PC-3 (cell line): ENCODE measurements around the gene COL4A3.

Source experiments
- CTCF ChIP-seq: fragments of 300-600 bp; sonication (generic); conservative IDR thresholded peaks from 2 replicates; pipeline ENCODE4 v1.5.1; 2017; ENCODE audit warnings: antibody characterized with exemption, low read depth, mild to moderate bottlenecking, low read length
- EZH2 ChIP-seq: fragments of 300-600 bp; sonication (generic); IDR thresholded peaks from one replicate; pipeline ENCODE4 v1.6.1; 2017; ENCODE audit warnings: antibody characterized with exemption, mild to moderate bottlenecking, low read length; ENCODE audit not compliant: unreplicated experiment
- EZH2phosphoT487 ChIP-seq: fragments of 300-600 bp; sonication (generic); IDR thresholded peaks from 2 replicates; pipeline ENCODE4 v1.6.1; 2018; ENCODE audit warnings: mild to moderate bottlenecking, antibody characterized with exemption, low read length, borderline replicate concordance

- no peak for TF ChIP-seq CTCF
- no peak for TF ChIP-seq EZH2
- no peak for TF ChIP-seq EZH2phosphoT487
These were observed 33.8 kb upstream of the COL4A3 start for GRCh38 chr2:227130636-227131035.
